Liver (tissue), 9 donors: ENCODE data around the gene PNLIPRP1. TPM values are rescaled to one million over a fixed set of nuclear protein-coding genes. Genes with fewer than 3 reads are reported as not detected.

Experiments used
- DNase-seq: peaks from one replicate; pipeline ENCODE4 v3.0.0-alpha.2; 2017; ENCODE audit warnings: low spot score
- H3K27ac ChIP-seq, 2 donors: one replicate each; pipeline ENCODE4 v1.7.0; 2013; ENCODE audit warnings: inconsistent platforms in 2 of 2, low read length in 2 of 2, control low read depth in 1 of 2, low read depth in 1 of 2, mild to moderate bottlenecking in 1 of 2
- H3K27me3 ChIP-seq, 4 donors: one replicate each; pipeline versions ENCODE4 v1.6.1 to v1.7.0; 2013; ENCODE audit warnings: low read length in 3 of 4, inconsistent platforms in 1 of 4, mild to moderate bottlenecking in 1 of 4, moderate library complexity in 1 of 4; ENCODE audit not compliant: control insufficient read depth in 4 of 4, insufficient read depth in 4 of 4
- H3K36me3 ChIP-seq, 4 donors: one replicate each; pipeline versions ENCODE4 v1.6.1 to v1.7.0; 2013; ENCODE audit warnings: low read length in 3 of 4, mild to moderate bottlenecking in 3 of 4, low read depth in 1 of 4, moderate library complexity in 1 of 4; ENCODE audit not compliant: control insufficient read depth in 4 of 4, insufficient read depth in 3 of 4
- H3K4me1 ChIP-seq, 4 donors: one replicate each; pipeline versions ENCODE4 v1.6.1 to v1.7.0; 2013; ENCODE audit warnings: low read length in 3 of 4, mild to moderate bottlenecking in 3 of 4, moderate library complexity in 1 of 4; ENCODE audit not compliant: control insufficient read depth in 4 of 4, insufficient read depth in 4 of 4
- H3K4me3 ChIP-seq, 3 donors: one replicate each; pipeline versions ENCODE4 v1.6.1 to v1.7.0; 2013; ENCODE audit warnings: low read length in 3 of 3, control low read depth in 1 of 3, low read depth in 1 of 3, mild to moderate bottlenecking in 1 of 3
- H3K9ac ChIP-seq, 2 donors: one replicate each; pipeline ENCODE4 v1.7.0; 2013; ENCODE audit warnings: low read length in 2 of 2, mild to moderate bottlenecking in 2 of 2, moderate library complexity in 2 of 2, control low read depth in 1 of 2, low read depth in 1 of 2
- H3K9me3 ChIP-seq, 4 donors: one replicate each; pipeline versions ENCODE4 v1.6.1 to v1.7.0; 2013; ENCODE audit warnings: low read length in 3 of 4; ENCODE audit not compliant: control insufficient read depth in 4 of 4
- EGR1 ChIP-seq, 2 donors: IDR thresholded peaks; 2 replicates each; pipeline ENCODE4 v1.6.1; 2016 to 2018; ENCODE audit warnings: antibody characterized with exemption in 2 of 2, low read depth in 2 of 2
- FOXA2 ChIP-seq: IDR thresholded peaks from 2 replicates; pipeline ENCODE4 v1.6.1; 2016; ENCODE audit warnings: antibody characterized with exemption
- GABPA ChIP-seq, 2 donors: IDR thresholded peaks in 1 of 2; conservative IDR thresholded peaks in 1 of 2; 2 replicates each; pipeline ENCODE4 v1.6.1; 2016; ENCODE audit warnings: antibody characterized with exemption in 2 of 2, mild to moderate bottlenecking in 1 of 2, moderate library complexity in 1 of 2
- HNF4A ChIP-seq, 2 donors: conservative IDR thresholded peaks; 2 replicates each; pipeline ENCODE4 v1.6.1; 2016; ENCODE audit warnings: antibody characterized with exemption in 2 of 2, mild to moderate bottlenecking in 2 of 2
- JUND ChIP-seq, 2 donors: IDR thresholded peaks; 2 replicates each; pipeline ENCODE4 v1.6.1; 2016; ENCODE audit warnings: antibody characterized with exemption in 2 of 2
- NR2F2 ChIP-seq: IDR thresholded peaks from 2 replicates; pipeline ENCODE4 v1.6.1; 2016; ENCODE audit warnings: antibody characterized with exemption
- RAD21 ChIP-seq, 2 donors: IDR thresholded peaks; 2 replicates each; pipeline ENCODE4 v1.6.1; 2016; ENCODE audit warnings: antibody characterized with exemption in 2 of 2, mild to moderate bottlenecking in 2 of 2
- RXRA ChIP-seq, 2 donors: IDR thresholded peaks; 2 replicates each; pipeline ENCODE4 v1.6.1; 2017 to 2018; ENCODE audit warnings: antibody characterized with exemption in 2 of 2, mild to moderate bottlenecking in 1 of 2
- SP1 ChIP-seq: IDR thresholded peaks from 2 replicates; pipeline ENCODE4 v1.6.1; 2018; ENCODE audit warnings: antibody characterized with exemption, mild to moderate bottlenecking
- TAF1 ChIP-seq: conservative IDR thresholded peaks from 2 replicates; pipeline ENCODE4 v1.6.1; 2016; ENCODE audit warnings: antibody characterized with exemption, mild to moderate bottlenecking
- WGBS: extraction: QIAGEN DNeasy Blood & Tissue Kit; methylation state at CpG from one replicate; pipeline ENCODE4 v1.1.7; 2013; 5-methylcytosine and 5-hydroxymethylcytosine counted together
- polyA plus RNA-seq, 2 donors: library from polyadenylated mRNA; stranded (reverse) in 1 of 2; unstranded in 1 of 2; fragments of 200-250 nt in 1 of 2; fragments of >200 nt in 1 of 2; fragmentation: Nextera tagmentation in 1 of 2; extraction: Ambion mirVana in 1 of 2; gene quantifications; one replicate each; pipeline versions ENCODE4 v1.2.1 to v1.2.3, GENCODE V29; 2013 to 2015
- total RNA-seq, 2 donors: library from RNA; depleted of rRNA; stranded (reverse); fragments of >200 nt; gene quantifications; one replicate each; pipeline ENCODE4 v1.2.3, GENCODE V29; 2014
- TF ChIP-seq, protein P1 (sequence below): IDR thresholded peaks from 2 replicates; pipeline ENCODE4 v1.6.1; 2016; ENCODE audit warnings: antibody characterized with exemption
- donor health status: healthy.
- donor health status: healthy.
- donor health status: healthy.
- donor health status: healthy.
- donor health status: healthy.

PNLIPRP1 gene
- total and polyA plus RNA-seq, 4 donors, result not detected

DNA sequence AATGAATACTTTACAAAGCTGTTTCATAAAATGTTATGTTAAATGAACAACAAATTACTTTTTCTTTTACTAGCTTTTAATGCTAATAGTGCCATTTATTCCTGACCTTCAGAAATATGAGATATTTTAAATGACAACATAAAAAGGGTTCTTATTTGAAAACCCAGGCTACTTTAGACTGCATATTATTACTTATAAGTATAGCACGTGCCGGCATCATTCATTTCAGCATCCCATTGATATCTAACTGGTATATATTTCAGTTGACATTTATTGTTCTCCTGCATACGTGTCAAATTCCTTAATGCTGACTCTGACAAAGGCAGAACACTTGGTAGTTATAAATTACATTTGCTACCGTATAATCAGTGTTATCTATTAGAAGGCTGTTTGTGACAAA is 65.3 kb downstream of the PNLIPRP1 start (continued):
- no peak for TF ChIP-seq RAD21 (IDR thresholded peaks at IDR 0.05)
- no peak for TF ChIP-seq GABPA (IDR thresholded peaks at IDR 0.05 in 1 of 2, conservative IDR thresholded peaks at IDR 0.05 in 1 of 2)
- TF ChIP-seq TAF1, result no peak
- no peak for TF ChIP-seq HNF4A (conservative IDR thresholded peaks at IDR 0.05)
- no peak for TF ChIP-seq EGR1 (IDR thresholded peaks at IDR 0.05; ENCODE audit: low read depth in 2 of 2)
- no peak for TF ChIP-seq SP1
- TF ChIP-seq JUND (IDR thresholded peaks at IDR 0.05), result no peak

DNA sequence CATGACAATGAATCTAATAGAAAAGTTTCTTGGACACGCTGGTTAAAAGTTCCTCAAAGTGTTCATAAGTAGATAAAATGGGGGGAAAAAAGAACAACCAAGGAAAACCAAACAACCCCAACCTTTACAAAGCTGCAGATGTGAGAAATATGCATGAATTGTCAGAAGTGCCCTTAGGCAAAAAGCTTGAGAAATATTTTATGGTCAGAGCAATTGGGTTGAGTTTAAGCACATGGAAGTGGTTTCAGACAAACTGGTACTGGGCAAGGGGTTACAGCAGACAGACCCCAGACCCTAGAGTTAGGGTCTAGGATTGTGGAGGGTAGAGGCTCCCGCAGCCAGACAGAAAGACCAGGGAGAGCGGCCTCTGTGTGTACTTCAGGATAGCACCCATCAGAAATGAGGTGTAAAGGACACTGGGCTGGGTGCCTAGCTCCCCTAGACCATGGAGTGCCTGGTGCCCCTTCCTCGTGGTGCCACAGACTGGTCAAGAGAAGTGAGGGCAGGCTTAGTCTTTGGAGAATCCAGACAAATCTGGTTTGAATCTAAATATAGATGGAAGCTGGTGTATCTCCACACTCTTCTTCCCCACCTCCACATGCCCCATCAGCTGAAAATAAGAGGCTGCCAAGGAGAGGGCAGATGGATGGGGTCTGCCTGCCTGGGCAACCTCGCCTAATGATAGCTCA is 67.2 kb downstream of the PNLIPRP1 start:
- peaks cover 0 to 13% (median 0%) of the 10 kb centered on the region in 4 donors for H3K27me3 ChIP-seq
- DNase-seq, result no peak
- H3K4me1 ChIP-seq, result no peaks in the 10 kb centered on the region
- no peak overlapping the region for H3K9ac ChIP-seq
- H3K4me3 ChIP-seq, result no peak overlapping the region
- no peaks in the 10 kb centered on the region for H3K36me3 ChIP-seq
- 89% methylated on average over 5 of the region's 5 CpGs for WGBS
- TF ChIP-seq, protein P1, sequence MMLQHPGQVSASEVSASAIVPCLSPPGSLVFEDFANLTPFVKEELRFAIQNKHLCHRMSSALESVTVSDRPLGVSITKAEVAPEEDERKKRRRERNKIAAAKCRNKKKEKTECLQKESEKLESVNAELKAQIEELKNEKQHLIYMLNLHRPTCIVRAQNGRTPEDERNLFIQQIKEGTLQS, result no peak
- TF ChIP-seq GABPA (IDR thresholded peaks at IDR 0.05 in 1 of 2, conservative IDR thresholded peaks at IDR 0.05 in 1 of 2), result no peak
- TF ChIP-seq RAD21 (IDR thresholded peaks at IDR 0.05), result no peak
- TF ChIP-seq SP1, result no peak
- no peak for TF ChIP-seq FOXA2
- TF ChIP-seq NR2F2, result no peak
- no peak for TF ChIP-seq RXRA (IDR thresholded peaks at IDR 0.05)
- no peak for TF ChIP-seq EGR1 (IDR thresholded peaks at IDR 0.05; ENCODE audit: low read depth in 2 of 2)
- H3K9me3 ChIP-seq, result no peaks in the 10 kb centered on the region
- H3K27ac ChIP-seq, result no peak overlapping the region

Other genes with a start within 250 kb of the PNLIPRP1 start
- not detected for gene PNLIPRP3, start 163.1 kb upstream of the PNLIPRP1 start, total RNA-seq
- not detected for gene PNLIPRP3, start 163.1 kb upstream of the PNLIPRP1 start, polyA plus RNA-seq
- gene PNLIP, start 45.0 kb upstream of the PNLIPRP1 start, total RNA-seq, result under 1 TPM in 1 of 2 donors, not detected in 1; 0.14 TPM
- not detected for gene PNLIP, start 45.0 kb upstream of the PNLIPRP1 start, polyA plus RNA-seq
- not detected for gene PNLIPRP2, start 30.0 kb downstream of the PNLIPRP1 start, total RNA-seq
- not detected for gene PNLIPRP2, start 30.0 kb downstream of the PNLIPRP1 start, polyA plus RNA-seq
- 1 to 10 TPM; 1.3 to 4.5 TPM for gene HSPA12A, start 151.6 kb downstream of the PNLIPRP1 start, total RNA-seq
- gene HSPA12A, start 151.6 kb downstream of the PNLIPRP1 start, polyA plus RNA-seq, result 1 to 10 TPM; 1.3 to 1.9 TPM